Smooth muscle cell (in vitro differentiated cells): ENCODE measurements around the gene TATDN3. TPM values are rescaled to one million over a fixed set of nuclear protein-coding genes. Genes with fewer than 3 reads are reported as not detected.

Experiments
- DNase-seq: peaks from one replicate; lab custom pipeline; 2025; ENCODE audit not compliant: unreplicated experiment; lab: John Stamatoyannopoulos, UW
- H2AFZ ChIP-seq: fragments of 200-600 bp; sonication (generic); 2 replicates; pipeline ENCODE4 v1.6.0; 2016; ENCODE audit warnings: antibody characterized with exemption, low read depth, mild to moderate bottlenecking
- H3F3A ChIP-seq: fragments of 200-600 bp; sonication (generic); 2 replicates; pipeline ENCODE4 v1.6.0; 2017; ENCODE audit warnings: antibody characterized with exemption, low read depth
- H3K27ac ChIP-seq: fragments of 200-600 bp; sonication (generic); 2 replicates; pipeline ENCODE4 v1.5.1; 2016; ENCODE audit warnings: low read depth, mild to moderate bottlenecking
- H3K27me3 ChIP-seq: fragments of 200-600 bp; sonication (generic); 2 replicates; pipeline ENCODE4 v1.6.1; 2016; ENCODE audit warnings: low read depth, mild to moderate bottlenecking
- H3K36me3 ChIP-seq: fragments of 200-600 bp; sonication (generic); 2 replicates; pipeline ENCODE4 v1.5.1; 2016; ENCODE audit warnings: low read depth
- H3K4me1 ChIP-seq: fragments of 200-600 bp; sonication (generic); 2 replicates; pipeline ENCODE4 v1.5.1; 2016; ENCODE audit warnings: low read depth
- H3K4me2 ChIP-seq: fragments of 200-600 bp; sonication (generic); 2 replicates; pipeline ENCODE4 v1.6.0; 2016; ENCODE audit warnings: mild to moderate bottlenecking
- H3K4me3 ChIP-seq: fragments of 200-600 bp; sonication (generic); 2 replicates; pipeline ENCODE4 v1.5.1; 2016; ENCODE audit warnings: mild to moderate bottlenecking
- H3K79me2 ChIP-seq: fragments of 200-600 bp; sonication (generic); 2 replicates; pipeline ENCODE4 v1.6.0; 2016; ENCODE audit warnings: low read depth, mild to moderate bottlenecking
- H3K9ac ChIP-seq: fragments of 200-600 bp; sonication (generic); 2 replicates; pipeline ENCODE4 v1.6.0; 2016; ENCODE audit warnings: low read depth
- H3K9me3 ChIP-seq: fragments of 200-600 bp; sonication (generic); replicated peaks from 2 replicates; pipeline ENCODE4 v1.5.1; 2016; ENCODE audit warnings: low read depth
- H4K20me1 ChIP-seq: fragments of 200-600 bp; sonication (generic); 2 replicates; pipeline ENCODE4 v1.6.0; 2016; ENCODE audit warnings: low read depth
- CTCF ChIP-seq: fragments of 200-600 bp; sonication (generic); IDR thresholded peaks from 2 replicates; pipeline ENCODE4 v1.5.1; 2017; ENCODE audit warnings: borderline replicate concordance, mild to moderate bottlenecking, antibody characterized with exemption; ENCODE audit not compliant: insufficient read depth, poor library complexity, severe bottlenecking
- WGBS: methylation state at CpG from one replicate; pipeline ENCODE4 v1.1.7; 2016; ENCODE audit warnings: low lambda C conversion rate; 5-methylcytosine and 5-hydroxymethylcytosine counted together
- polyA plus RNA-seq: library from polyadenylated mRNA; unstranded; fragments of >200 nt; fragmentation: Nextera tagmentation; extraction: Ambion mirVana; gene quantifications from 2 replicates; pipeline ENCODE4 v1.2.1, GENCODE V29; 2016
- total RNA-seq: library from RNA; depleted of rRNA; stranded (reverse); fragments of >200 nt; gene quantifications from 2 replicates; pipeline ENCODE4 v1.2.3, GENCODE V29; 2014

Gene TATDN3
- total and polyA plus RNA-seq, 2 experiments from 2014 or later, result 14.3 to 46.7 TPM

- H3K27ac ChIP-seq, result no peak overlapping the region
- TF ChIP-seq CTCF, result no peak
- WGBS, result 92% methylated on average over 16 of the region's 16 CpGs
- H3K36me3 ChIP-seq, result no peaks in the 10 kb centered on the region
- H3K9me3 ChIP-seq, result no peaks in the 10 kb centered on the region
- no peak overlapping the region for H2AFZ ChIP-seq
- no peaks in the 10 kb centered on the region for H3K27me3 ChIP-seq
- no peak overlapping the region for H3K4me3 ChIP-seq
- H3K4me2 ChIP-seq, result no peak overlapping the region
- H3F3A ChIP-seq, result no peaks in the 10 kb centered on the region
- H3K4me1 ChIP-seq, result no peaks in the 10 kb centered on the region
- H4K20me1 ChIP-seq, result no peaks in the 10 kb centered on the region
- no peak for DNase-seq
- H3K9ac ChIP-seq, result no peak overlapping the region
- no peaks in the 10 kb centered on the region for H3K79me2 ChIP-seq
Measured at GRCh38 chr1:212824201-212824600, 32.5 kb downstream of the TATDN3 start.

GRCh38 chr1:212825798-212826452, 34.2 kb downstream of the TATDN3 start:
- Histone ChIP-seq H3F3A (no peaks in the 10 kb centered on the region), H3K27me3 (no peaks in the 10 kb centered on the region), H2AFZ (no peak overlapping the region), H4K20me1 (no peaks in the 10 kb centered on the region), H3K4me1 (no peaks in the 10 kb centered on the region), H3K27ac (no peak overlapping the region), H3K36me3 (no peaks in the 10 kb centered on the region), H3K9me3 (no peaks in the 10 kb centered on the region), H3K9ac (no peak overlapping the region), H3K4me3 (no peak overlapping the region), H3K4me2 (no peak overlapping the region), H3K79me2 (no peaks in the 10 kb centered on the region)
- 78% methylated on average over 6 of the region's 6 CpGs for WGBS
- no peak for TF ChIP-seq CTCF
- DNase-seq, result no peak

GRCh38 chr1:212827171-212827776, 35.6 kb downstream of the TATDN3 start:
- DNase-seq, result no peak
- H3K36me3 ChIP-seq, result no peaks in the 10 kb centered on the region
- 95% methylated on average over 4 of the region's 4 CpGs for WGBS

More at GRCh38 chr1:212827171-212827776, 35.6 kb downstream of the TATDN3 start:
- Histone ChIP-seq H4K20me1 (no peaks in the 10 kb centered on the region), H3K4me3 (no peak overlapping the region), H3K27ac (no peak overlapping the region), H3K4me2 (no peak overlapping the region), H3F3A (no peaks in the 10 kb centered on the region), H3K79me2 (no peaks in the 10 kb centered on the region), H3K9me3 (no peaks in the 10 kb centered on the region), H3K9ac (no peak overlapping the region), H3K4me1 (no peaks in the 10 kb centered on the region), H3K27me3 (no peaks in the 10 kb centered on the region), H2AFZ (no peak overlapping the region)
- no peak for TF ChIP-seq CTCF
